NCI-H187 treated with DMSO at 0.1 percent for 48 hours (cell line): ENCODE measurements around the gene ANKRD44.

Source experiments
- DNase-seq: peaks from one replicate; lab custom pipeline; 2025; lab: John Stamatoyannopoulos, UW

ANKRD44 gene

DNA sequence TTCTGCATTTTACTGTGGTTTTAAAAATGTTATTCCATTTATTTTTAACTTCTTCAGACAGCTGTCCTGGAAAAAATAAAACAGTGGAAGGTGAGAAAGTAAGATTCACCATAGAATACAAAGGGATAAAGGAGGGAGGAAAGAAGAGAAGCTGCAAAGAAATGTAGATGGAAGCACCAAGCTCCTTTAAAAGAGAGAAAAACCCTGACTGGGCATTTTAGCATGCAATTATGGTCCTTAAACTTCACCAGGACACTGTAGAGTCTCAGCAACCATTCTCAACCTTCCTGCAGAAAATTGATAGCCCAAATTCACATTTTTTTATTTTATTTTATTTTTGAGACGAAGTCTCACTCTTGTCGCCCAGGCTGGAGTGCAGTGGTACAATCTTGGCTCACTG is 11.6 kb upstream of the ANKRD44 start:
- DNase-seq, result no peak

DNA sequence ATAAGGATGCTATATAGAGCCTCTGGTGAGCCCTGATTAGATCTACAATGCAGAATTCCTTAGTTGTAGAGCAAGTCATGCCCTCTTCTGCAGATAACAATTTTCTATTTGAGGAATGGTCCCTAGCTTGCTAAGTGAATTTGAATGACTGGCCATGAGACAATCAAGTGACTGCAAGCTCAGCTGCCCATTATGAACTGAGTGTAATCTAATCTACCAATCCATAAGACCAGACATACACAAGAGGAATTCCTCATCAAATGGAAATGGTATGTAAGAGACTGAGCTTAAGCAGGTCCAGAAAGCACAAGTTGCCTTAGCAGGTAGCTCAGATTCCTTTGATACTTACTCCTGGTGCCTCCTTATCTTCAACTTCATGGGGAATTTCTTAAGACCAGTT is 4.8 kb upstream of the ANKRD44 start:
- no peak for DNase-seq

DNA sequence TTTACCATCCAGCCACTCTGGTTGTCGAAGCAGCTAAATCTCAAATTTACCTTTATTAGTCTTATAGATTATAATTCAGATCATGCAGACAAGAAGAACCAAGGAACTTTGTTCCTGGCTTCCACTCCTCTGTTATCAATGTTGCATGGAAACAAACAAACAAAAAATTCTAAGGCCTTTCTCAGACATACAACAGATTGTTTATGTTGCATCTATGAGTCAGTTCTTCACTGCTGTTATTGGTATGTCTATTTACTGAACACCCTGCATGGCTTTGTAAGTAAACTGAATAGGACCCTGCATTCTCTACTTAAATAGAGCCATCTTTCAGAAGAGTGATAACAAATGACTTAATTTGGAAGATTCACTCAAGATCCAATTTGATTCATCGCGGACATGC is 1.6 kb upstream of the ANKRD44 start:
- no peak for DNase-seq

GRCh38 chr2:197311421-197312033 is 947 bp upstream of the ANKRD44 start:
- DNase-seq, result no peak

- no peak for DNase-seq
Observed at GRCh38 chr2:197310987-197311420, 424 bp upstream of the ANKRD44 start.

DNA sequence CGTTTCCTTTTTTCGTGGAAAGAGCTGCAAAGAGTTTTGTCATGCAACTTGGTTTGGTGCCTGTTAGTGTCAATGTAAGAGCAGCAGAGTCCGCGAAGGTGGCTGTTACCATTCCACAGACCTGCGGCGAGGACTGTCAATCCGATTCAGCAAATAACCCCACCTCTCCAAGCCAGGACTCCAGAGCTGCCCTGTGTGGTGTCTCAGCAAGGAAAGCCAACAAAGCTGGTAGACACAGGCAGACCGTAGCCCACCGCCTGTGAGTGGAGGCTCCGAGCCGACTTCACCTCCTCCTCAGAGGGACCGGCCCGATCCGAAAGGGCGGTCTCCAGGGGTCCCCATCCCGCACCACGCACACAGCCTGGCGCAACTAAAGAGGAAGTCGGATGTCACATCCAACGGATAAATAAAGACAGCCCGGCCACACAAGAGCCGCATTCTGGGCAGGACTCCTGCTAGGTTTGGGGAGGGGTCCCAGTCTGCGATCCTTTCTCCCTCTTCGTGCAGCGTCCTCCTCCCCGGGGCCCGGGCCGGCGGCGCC is 819 bp downstream of the ANKRD44 start:
- DNase-seq, result no peak

DNA sequence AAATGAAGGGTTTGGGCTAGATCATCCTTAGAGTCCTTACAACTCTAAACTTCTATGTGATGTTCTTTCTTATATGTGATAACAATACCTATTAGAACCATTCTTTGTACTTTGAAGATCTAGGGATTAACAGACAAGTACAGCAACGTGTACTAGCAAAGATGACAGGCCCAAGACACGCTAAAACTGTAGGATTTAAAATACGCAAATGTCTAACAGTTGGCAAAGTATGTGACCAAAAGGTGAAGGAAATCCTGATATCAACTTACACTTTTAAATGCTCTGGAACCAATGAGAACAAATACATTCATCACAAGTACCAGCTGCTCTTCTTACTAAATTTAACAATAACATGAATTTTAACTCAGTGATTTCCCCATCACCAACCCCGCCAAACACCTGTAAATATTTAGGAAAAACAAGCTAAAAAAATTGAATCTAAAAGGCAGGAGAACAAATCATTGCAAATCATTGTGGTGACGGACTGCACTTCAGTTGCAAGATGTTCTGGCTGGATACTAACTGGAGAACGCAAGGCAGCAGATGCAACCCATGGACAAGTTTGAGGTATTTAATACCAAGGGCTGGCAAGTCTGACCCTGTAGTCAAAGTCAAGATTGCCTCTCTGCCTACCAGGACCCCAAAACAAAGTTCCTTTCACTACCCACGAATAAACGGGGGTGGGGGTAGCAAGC is 1.4 kb downstream of the ANKRD44 start:
- no peak for DNase-seq

- no peak for DNase-seq
Observed at GRCh38 chr2:197308585-197308984, 2.0 kb downstream of the ANKRD44 start.

- DNase-seq, result no peak
Observed at GRCh38 chr2:197307933-197308521, 2.6 kb downstream of the ANKRD44 start.

DNA sequence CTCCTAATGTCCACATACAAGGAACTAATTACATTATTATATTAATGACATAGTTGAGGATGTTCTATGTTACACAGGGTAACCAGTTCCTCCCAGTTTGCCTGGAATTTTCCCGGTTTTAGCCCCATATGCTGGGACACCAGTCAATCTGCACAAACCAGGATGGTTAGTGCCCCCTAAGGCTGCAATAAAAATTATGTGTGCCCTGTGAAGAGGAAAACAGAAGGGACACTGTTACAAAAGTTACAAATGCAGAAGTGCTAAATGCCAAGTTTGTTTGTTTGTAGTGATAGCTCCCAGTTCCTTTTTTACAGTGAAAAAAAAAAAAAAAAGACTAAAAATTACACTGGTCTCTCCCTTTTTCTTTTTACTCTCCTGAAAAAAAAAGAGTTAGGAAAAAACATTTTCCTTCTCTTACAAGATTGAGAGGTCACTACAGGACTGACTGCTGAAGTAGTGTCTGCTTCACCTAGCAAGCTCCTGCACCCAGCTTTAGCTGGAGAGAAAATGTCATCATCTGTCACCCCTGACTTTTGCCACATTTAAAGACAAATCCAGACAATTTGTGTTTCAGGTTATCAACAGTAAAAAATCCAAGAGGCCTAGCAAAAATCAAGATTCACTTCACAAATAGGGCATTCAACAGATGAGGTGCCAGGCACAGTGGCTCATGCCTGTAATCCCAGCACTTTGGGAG is 3.2 kb downstream of the ANKRD44 start:
- DNase-seq, result no peak

GRCh38 chr2:197306696-197307040 is 3.9 kb downstream of the ANKRD44 start:
- no peak for DNase-seq

- DNase-seq, result no peak
Observed at GRCh38 chr2:197306024-197306695, 4.4 kb downstream of the ANKRD44 start.

DNA sequence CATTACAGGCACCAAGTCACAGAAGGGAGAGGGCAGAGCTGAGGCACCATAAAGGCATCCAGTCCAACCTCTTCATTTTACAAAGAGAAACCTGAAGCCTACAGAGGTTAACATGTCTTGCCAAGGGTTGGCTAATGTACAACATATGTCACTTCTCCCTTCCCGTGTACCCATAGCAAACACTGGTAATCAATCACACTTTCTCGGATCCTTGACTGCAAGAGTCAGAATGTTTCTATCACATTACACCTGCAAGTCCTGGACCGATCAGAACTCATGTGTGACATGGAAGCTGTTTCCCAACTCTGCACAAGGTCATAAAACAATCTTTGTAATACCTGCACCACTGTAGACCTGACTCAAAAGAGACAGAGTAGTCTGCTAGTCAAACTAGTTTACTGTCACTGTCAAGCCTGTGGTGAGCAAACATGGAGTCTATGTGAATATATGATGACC is 6.0 kb downstream of the ANKRD44 start:
- DNase-seq, result no peak

- no peak for DNase-seq
Observed at GRCh38 chr2:197300139-197300538, 10.4 kb downstream of the ANKRD44 start.

- DNase-seq, result no peak
Observed at GRCh38 chr2:197298609-197299008, 12.0 kb downstream of the ANKRD44 start.

- no peak for DNase-seq
Observed at GRCh38 chr2:197297772-197298318, 12.7 kb downstream of the ANKRD44 start.

DNA sequence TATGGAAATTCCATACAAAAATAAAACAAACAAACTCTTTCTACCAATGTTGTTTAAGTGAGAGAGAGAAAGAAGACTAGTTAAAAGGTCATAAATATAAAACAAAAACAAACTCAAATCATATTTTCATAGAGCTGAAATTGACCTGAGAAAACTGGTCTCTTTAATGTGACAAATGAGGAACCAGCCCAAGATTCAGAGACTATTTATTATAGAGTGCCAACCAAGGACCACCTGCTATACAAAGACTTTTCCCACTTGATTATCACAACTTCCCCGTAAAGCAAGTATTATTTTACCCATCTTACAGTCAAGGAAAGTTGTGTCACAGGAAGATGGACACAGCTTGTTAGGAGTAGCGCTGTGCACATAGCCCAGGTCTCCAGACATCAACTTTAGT is 13.3 kb downstream of the ANKRD44 start:
- DNase-seq, result no peak

- no peak for DNase-seq
Observed at GRCh38 chr2:197296835-197297234, 13.7 kb downstream of the ANKRD44 start.

DNA sequence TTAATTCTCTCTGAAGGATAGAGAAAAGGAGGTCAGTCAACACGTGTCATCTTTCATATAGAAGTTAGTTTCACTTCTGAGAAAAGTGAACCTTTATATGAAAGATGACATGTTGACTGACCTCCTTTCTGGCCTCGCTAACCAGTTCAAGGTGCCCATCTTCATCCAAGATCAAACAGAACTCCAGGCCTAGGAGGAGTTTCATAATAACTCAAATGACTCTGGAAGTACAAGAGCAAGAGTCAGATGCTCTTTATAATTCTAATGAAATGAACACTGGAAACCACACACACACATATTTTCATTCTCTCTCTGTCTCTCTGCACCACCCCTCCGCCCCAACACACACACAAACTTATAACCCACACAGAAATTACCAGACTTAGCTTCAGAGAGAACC is 16.3 kb downstream of the ANKRD44 start:
- no peak for DNase-seq

DNA sequence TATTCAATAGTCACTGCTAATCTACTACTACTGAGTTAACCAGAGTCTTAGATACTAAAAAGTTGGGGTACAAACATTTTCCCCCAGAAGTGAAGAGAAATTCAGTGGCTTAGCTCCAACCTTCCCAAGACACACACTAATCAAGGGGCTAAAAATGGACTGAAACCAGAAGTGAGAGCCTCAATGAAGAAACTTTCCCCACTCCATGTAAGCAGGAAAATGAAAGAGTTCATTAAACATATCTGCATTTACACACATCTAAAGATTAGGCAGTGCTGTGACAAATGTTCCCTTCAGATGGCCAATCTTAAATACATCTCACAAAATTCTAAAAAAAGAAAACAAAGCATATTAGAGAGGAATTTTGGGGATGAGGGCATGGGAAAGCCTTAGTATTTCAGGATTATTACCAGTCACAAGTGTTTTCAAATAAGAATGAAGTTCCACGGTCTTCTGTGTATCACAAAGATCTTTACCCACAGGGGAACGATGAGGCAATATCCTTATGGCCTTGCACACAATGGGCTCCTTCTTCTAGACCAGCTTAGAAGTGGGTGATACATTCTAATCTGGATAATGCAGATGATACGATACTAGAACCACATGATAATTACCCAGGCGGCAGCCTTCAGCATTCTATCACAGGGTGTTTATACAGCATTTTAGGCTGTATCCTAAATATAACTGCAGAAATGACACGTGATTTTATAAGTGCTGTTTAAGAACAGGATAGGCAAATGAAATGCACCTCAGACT is 17.1 kb downstream of the ANKRD44 start:
- DNase-seq, result no peak

GRCh38 chr2:197292619-197293018 is 18.0 kb downstream of the ANKRD44 start:
- DNase-seq, result no peak
